Astrocyte (in vitro differentiated cells and primary cell): ENCODE measurements around the gene FADS6. TPM values are rescaled to one million over a fixed set of nuclear protein-coding genes. Genes with fewer than 3 reads are reported as not detected.

Source experiments
- DNase-seq: peaks from one replicate; pipeline ENCODE4 v3.0.0-alpha.2; 2010; ENCODE audit warnings: low read depth
- FAIRE-seq: peaks from 2 replicates; lab custom pipeline; 2011; peaks lifted over from hg19 to GRCh38; lab: Jason Lieb, UNC
- H2AFZ ChIP-seq: 2 replicates; pipeline ENCODE4 v1.6.0; 2012; ENCODE audit warnings: low read depth, low read length, inconsistent platforms
- H3K27ac ChIP-seq: 2 replicates; pipeline ENCODE4 v1.5.1; 2011; ENCODE audit warnings: low read depth, low read length, inconsistent platforms
- H3K27me3 ChIP-seq: 2 replicates; pipeline ENCODE4 v1.6.0; 2011; ENCODE audit warnings: low read length, inconsistent platforms; ENCODE audit not compliant: insufficient read depth
- H3K36me3 ChIP-seq: 2 replicates; pipeline ENCODE4 v1.5.1; 2011; ENCODE audit warnings: low read length, inconsistent platforms; ENCODE audit not compliant: insufficient read depth
- H3K4me1 ChIP-seq: 2 replicates; pipeline ENCODE4 v1.5.1; 2011; ENCODE audit warnings: low read length, inconsistent platforms; ENCODE audit not compliant: insufficient read depth
- H3K4me2 ChIP-seq: 2 replicates; pipeline ENCODE4 v1.6.0; 2012; ENCODE audit warnings: low read length, inconsistent platforms
- H3K4me3 ChIP-seq: 2 replicates; pipeline ENCODE4 v1.5.1; 2011; ENCODE audit warnings: low read depth, mild to moderate bottlenecking, low read length, inconsistent platforms; ENCODE audit not compliant: insufficient read depth
- H3K79me2 ChIP-seq: 2 replicates; pipeline ENCODE4 v1.6.0; 2012; ENCODE audit warnings: mild to moderate bottlenecking, low read length, inconsistent platforms; ENCODE audit not compliant: insufficient read depth
- H3K9ac ChIP-seq: 2 replicates; pipeline ENCODE4 v1.6.0; 2012; ENCODE audit warnings: mild to moderate bottlenecking, low read length, inconsistent platforms
- H3K9me3 ChIP-seq: 2 replicates; pipeline ENCODE4 v1.5.1; 2012; ENCODE audit warnings: low read depth, mild to moderate bottlenecking, low read length, inconsistent platforms; ENCODE audit not compliant: insufficient read depth
- H4K20me1 ChIP-seq: 2 replicates; pipeline ENCODE4 v1.6.0; 2012; ENCODE audit warnings: low read length, inconsistent platforms; ENCODE audit not compliant: insufficient read depth
- H3K27ac Mint-ChIP-seq: one replicate; pipeline ENCODE4 v1.8.0; 2021; ENCODE audit warnings: mild to moderate bottlenecking, mixed read lengths; ENCODE audit not compliant: unreplicated experiment
- H3K27me3 Mint-ChIP-seq: one replicate; pipeline ENCODE4 v1.8.0; 2021; ENCODE audit warnings: low read depth, mixed read lengths; ENCODE audit not compliant: unreplicated experiment
- H3K36me3 Mint-ChIP-seq: one replicate; pipeline ENCODE4 v1.8.0; 2021; ENCODE audit warnings: low read depth, mixed read lengths; ENCODE audit not compliant: unreplicated experiment
- H3K4me1 Mint-ChIP-seq: one replicate; pipeline ENCODE4 v1.8.0; 2021; ENCODE audit warnings: low read depth, mixed read lengths; ENCODE audit not compliant: unreplicated experiment
- H3K4me3 Mint-ChIP-seq: one replicate; pipeline ENCODE4 v1.8.0; 2021; ENCODE audit warnings: mild to moderate bottlenecking, moderate library complexity, mixed read lengths; ENCODE audit not compliant: unreplicated experiment
- H3K9me3 Mint-ChIP-seq: one replicate; pipeline ENCODE4 v1.8.0; 2021; ENCODE audit warnings: mild to moderate bottlenecking, mixed read lengths; ENCODE audit not compliant: unreplicated experiment
- CTCF ChIP-seq: IDR thresholded peaks from 2 replicates; pipeline ENCODE4 v1.5.1; 2011; ENCODE audit warnings: low read depth, mild to moderate bottlenecking, inconsistent platforms, low read length, moderate library complexity; ENCODE audit not compliant: insufficient read depth
- EZH2 ChIP-seq: IDR thresholded peaks from 2 replicates; pipeline ENCODE4 v1.6.1; 2012; ENCODE audit warnings: mild to moderate bottlenecking, low read length, inconsistent platforms; ENCODE audit not compliant: insufficient read depth
- total RNA-seq: library from RNA; stranded (reverse); gene quantifications from 2 replicates; pipeline ENCODE4 v1.2.1, GENCODE V29; 2021

FADS6 gene
- total RNA-seq, 1 donor from 2014 or later: not detected

DNA sequence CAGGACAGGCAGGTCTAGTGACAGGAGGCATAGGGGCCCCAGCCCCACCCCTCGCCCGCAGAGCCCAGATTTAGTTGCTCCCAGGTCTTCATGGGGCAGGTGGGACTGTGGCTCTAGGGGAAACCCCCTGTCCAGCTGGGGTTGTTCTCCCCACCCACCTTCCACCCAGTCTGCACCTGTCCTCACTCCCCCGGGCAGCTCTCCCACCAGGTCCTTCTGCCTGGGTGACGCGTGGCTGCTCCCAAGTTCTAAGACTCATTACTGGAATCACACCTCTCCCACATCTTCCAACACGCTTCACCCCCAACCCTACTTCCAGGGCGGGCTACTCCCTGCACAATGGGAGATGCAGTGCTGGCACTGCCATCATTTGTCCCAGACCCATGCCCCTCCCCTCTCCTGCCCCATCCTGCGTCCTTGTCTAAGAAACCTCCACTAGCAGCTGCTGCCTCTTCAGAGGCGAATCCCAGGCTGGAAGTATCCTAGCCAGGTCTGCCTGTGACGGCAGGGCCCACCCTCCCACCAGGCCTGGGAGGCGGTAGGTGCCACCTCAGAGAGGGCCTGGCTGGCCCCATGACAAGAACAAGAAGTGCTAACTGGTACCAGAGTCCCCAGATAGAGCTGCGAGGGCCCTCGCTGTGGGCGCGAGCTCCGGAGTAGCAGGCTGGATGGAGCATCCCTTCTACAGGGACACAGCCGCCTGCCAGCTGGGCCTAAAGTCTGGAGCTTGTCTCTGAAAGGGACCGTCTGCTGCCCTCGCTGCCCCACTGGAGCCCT is 56.6 kb downstream of the FADS6 start:
- TF ChIP-seq EZH2 (no peak), CTCF (no peak)
- Histone ChIP-seq H3K27me3 (no peaks in the 10 kb centered on the region), H3K4me2 (no peak overlapping the region), H3K27ac (no peak overlapping the region), H3K9ac (no peak overlapping the region), H3K79me2 (no peaks in the 10 kb centered on the region), H3K4me3 (no peak overlapping the region), H3K4me1 (peaks cover 15% of the 10 kb centered on the region), H4K20me1 (peaks cover 16% of the 10 kb centered on the region), H2AFZ (no peak overlapping the region), H3K9me3 (no peaks in the 10 kb centered on the region), H3K36me3 (no peaks in the 10 kb centered on the region)
- peaks cover 3% of the 10 kb centered on the region for H3K27me3 Mint-ChIP-seq
- no peak for FAIRE-seq
- H3K4me1 Mint-ChIP-seq: peaks cover 26% of the 10 kb centered on the region
- H3K36me3 Mint-ChIP-seq: peaks cover 8% of the 10 kb centered on the region
- H3K9me3 Mint-ChIP-seq: no peaks in the 10 kb centered on the region
- H3K4me3 Mint-ChIP-seq: no peak overlapping the region
- DNase-seq: no peak
- no peak overlapping the region for H3K27ac Mint-ChIP-seq

DNA sequence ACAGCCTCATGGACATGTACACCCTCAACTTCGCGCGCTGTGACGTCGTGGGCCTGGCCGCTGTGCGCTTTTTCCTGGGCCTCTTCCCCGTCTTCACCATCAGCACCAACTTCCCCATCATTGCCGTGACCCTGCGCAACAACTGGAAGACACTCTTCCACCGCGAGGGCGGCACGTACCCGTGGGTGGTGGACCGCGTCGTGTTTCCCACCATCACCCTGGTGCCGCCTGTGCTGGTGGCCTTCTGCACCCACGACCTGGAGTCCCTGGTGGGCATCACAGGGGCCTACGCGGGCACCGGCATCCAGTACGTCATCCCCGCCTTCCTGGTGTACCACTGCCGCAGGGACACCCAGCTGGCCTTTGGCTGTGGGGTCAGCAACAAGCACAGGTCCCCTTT is 57.2 kb downstream of the FADS6 start:
- no peak for DNase-seq
- Histone ChIP-seq H3K36me3 (no peaks in the 10 kb centered on the region), H3K4me1 (peaks cover 15% of the 10 kb centered on the region), H3K4me3 (no peak overlapping the region), H3K79me2 (no peaks in the 10 kb centered on the region), H3K9ac (no peak overlapping the region), H3K27me3 (no peaks in the 10 kb centered on the region), H3K4me2 (no peak overlapping the region), H3K9me3 (no peaks in the 10 kb centered on the region), H2AFZ (no peak overlapping the region), H4K20me1 (peaks cover 16% of the 10 kb centered on the region), H3K27ac (no peak overlapping the region)
- Mint-ChIP-seq H3K4me1 (peaks cover 25% of the 10 kb centered on the region), H3K9me3 (no peaks in the 10 kb centered on the region), H3K36me3 (peaks cover 8% of the 10 kb centered on the region), H3K27ac (no peak overlapping the region), H3K27me3 (peaks cover 3% of the 10 kb centered on the region), H3K4me3 (no peak overlapping the region)
- no peak for TF ChIP-seq EZH2
- TF ChIP-seq CTCF: no peak
- FAIRE-seq: no peak
